GM13976 (cell line): Measurements from ENCODE around the gene CHD2.

ENCODE experiments used
- DNase-seq: peaks from one replicate; pipeline ENCODE4 v3.0.0; 2012; ENCODE audit warnings: low spot score
- CTCF ChIP-seq: IDR thresholded peaks from 2 replicates; pipeline ENCODE4 v1.5.1; 2012; ENCODE audit warnings: borderline replicate concordance, mild to moderate bottlenecking; ENCODE audit not compliant: insufficient read depth; ENCODE audit errors: extremely low read depth, missing control alignments, control extremely low read depth
- in situ Hi-C: fragments of 300-500 bp; cut with MboI; formaldehyde crosslinking; loops from one replicate; pipeline ENCODE4 v1.12.0; 2022; ENCODE audit warnings: low sequenced_read_pairs, mixed read lengths, inconsistent platforms; ENCODE audit not compliant: unreplicated experiment

Gene CHD2

GRCh38 chr15:93071469-93071936 is 171.4 kb downstream of the CHD2 start:
- in situ Hi-C loops: no loop called here
- DNase-seq: no peak
- TF ChIP-seq CTCF: no peak

- DNase-seq: no peak
- in situ Hi-C loops: no loop called here
- no peak for TF ChIP-seq CTCF
These were observed 171.9 kb downstream of the CHD2 start for GRCh38 chr15:93072011-93072410.

- in situ Hi-C loops: no loop called here
- TF ChIP-seq CTCF: no peak
- no peak for DNase-seq
These were observed 172.6 kb downstream of the CHD2 start for GRCh38 chr15:93072411-93073394.

GRCh38 chr15:93073465-93073952 is 173.4 kb downstream of the CHD2 start:
- in situ Hi-C loops: no loop called here
- TF ChIP-seq CTCF: no peak
- DNase-seq: no peak

GRCh38 chr15:93074599-93074998 is 174.5 kb downstream of the CHD2 start:
- DNase-seq: no peak
- TF ChIP-seq CTCF: no peak
- in situ Hi-C loops: no loop called here

GRCh38 chr15:93076217-93076616 is 176.1 kb downstream of the CHD2 start:
- DNase-seq: no peak
- no peak for TF ChIP-seq CTCF
- in situ Hi-C loops: loop anchor here (25.0 kb wide), 1 partner anchor 1036 kb away; no protein-coding TSS in a partner anchor
